HL-60 (cell line): Measurements from ENCODE around the gene TMEM250.

ENCODE experiments used
- CTCF ChIP-seq: IDR thresholded peaks from one replicate; pipeline ENCODE4 v1.5.1; 2011; ENCODE audit warnings: low read length, control low read depth, inconsistent platforms; ENCODE audit not compliant: insufficient read depth
- GABPA ChIP-seq: IDR thresholded peaks from 2 replicates; pipeline ENCODE4 v1.6.1; 2012; ENCODE audit warnings: low read depth
- POLR2AphosphoS5 ChIP-seq: IDR thresholded peaks from 2 replicates; pipeline ENCODE4 v1.6.1; 2012; ENCODE audit warnings: low read depth
- SPI1 ChIP-seq: IDR thresholded peaks from 2 replicates; pipeline ENCODE4 v1.6.1; 2012; ENCODE audit warnings: low read depth, mild to moderate bottlenecking, borderline replicate concordance
- TF ChIP-seq, protein P1 (sequence below): IDR thresholded peaks from 2 replicates; pipeline ENCODE4 v1.6.1; 2012; ENCODE audit warnings: low read depth; ENCODE audit not compliant: insufficient replicate concordance

- TF ChIP-seq CTCF (no peak), POLR2AphosphoS5 (no peak), GABPA (no peak), SPI1 (no peak)
- TF ChIP-seq, protein P1, sequence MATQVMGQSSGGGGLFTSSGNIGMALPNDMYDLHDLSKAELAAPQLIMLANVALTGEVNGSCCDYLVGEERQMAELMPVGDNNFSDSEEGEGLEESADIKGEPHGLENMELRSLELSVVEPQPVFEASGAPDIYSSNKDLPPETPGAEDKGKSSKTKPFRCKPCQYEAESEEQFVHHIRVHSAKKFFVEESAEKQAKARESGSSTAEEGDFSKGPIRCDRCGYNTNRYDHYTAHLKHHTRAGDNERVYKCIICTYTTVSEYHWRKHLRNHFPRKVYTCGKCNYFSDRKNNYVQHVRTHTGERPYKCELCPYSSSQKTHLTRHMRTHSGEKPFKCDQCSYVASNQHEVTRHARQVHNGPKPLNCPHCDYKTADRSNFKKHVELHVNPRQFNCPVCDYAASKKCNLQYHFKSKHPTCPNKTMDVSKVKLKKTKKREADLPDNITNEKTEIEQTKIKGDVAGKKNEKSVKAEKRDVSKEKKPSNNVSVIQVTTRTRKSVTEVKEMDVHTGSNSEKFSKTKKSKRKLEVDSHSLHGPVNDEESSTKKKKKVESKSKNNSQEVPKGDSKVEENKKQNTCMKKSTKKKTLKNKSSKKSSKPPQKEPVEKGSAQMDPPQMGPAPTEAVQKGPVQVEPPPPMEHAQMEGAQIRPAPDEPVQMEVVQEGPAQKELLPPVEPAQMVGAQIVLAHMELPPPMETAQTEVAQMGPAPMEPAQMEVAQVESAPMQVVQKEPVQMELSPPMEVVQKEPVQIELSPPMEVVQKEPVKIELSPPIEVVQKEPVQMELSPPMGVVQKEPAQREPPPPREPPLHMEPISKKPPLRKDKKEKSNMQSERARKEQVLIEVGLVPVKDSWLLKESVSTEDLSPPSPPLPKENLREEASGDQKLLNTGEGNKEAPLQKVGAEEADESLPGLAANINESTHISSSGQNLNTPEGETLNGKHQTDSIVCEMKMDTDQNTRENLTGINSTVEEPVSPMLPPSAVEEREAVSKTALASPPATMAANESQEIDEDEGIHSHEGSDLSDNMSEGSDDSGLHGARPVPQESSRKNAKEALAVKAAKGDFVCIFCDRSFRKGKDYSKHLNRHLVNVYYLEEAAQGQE: no peak
Measured at GRCh38 chr9:136107155-136107952, 11.3 kb downstream of the TMEM250 start.
